ENCODE data around the gene CAMTA1.

Gene CAMTA1

GRCh38 chr1:7185721-7186120 lies 400.5 kb downstream of the CAMTA1 start:
- DNase-seq = no peak
- Histone ChIP-seq H3K4me2 (ENCODE audit: low read depth, low read length) (no peak overlapping the region), H2AFZ (ENCODE audit: low read length) (no peak overlapping the region), H3K9ac (ENCODE audit: low read length) (no peak overlapping the region), H3K4me3 (ENCODE audit: low read length) (no peak overlapping the region), H3K9me3 (replicated peaks; ENCODE audit: insufficient read depth, low read length) (no peaks in the 10 kb centered on the region), H3K4me1 (ENCODE audit: low read length) (no peaks in the 10 kb centered on the region), H3K27me3 (replicated peaks; ENCODE audit: insufficient read depth, low read length) (peaks cover 86% of the 10 kb centered on the region), H3K36me3 (replicated peaks; ENCODE audit: insufficient read depth, low read length) (no peaks in the 10 kb centered on the region), H3F3A (ENCODE audit: insufficient read depth, low read length) (no peaks in the 10 kb centered on the region), H3K9me2 (replicated peaks; ENCODE audit: insufficient read depth, low read length) (no peaks in the 10 kb centered on the region), H3K79me2 (ENCODE audit: low read length) (no peaks in the 10 kb centered on the region), H3K27ac (ENCODE audit: low read length) (no peak overlapping the region), H4K20me1 (ENCODE audit: insufficient read depth, low read length) (no peaks in the 10 kb centered on the region)
- no peak for TF ChIP-seq CTCF (IDR thresholded peaks at IDR 0.05; ENCODE audit: low read length)
- no peak for TF ChIP-seq EZH2 (optimal IDR thresholded peaks at IDR 0.05; ENCODE audit: low read depth, low read length)
- TF ChIP-seq EZH2phosphoT487 (IDR thresholded peaks at IDR 0.05; ENCODE audit: low read length) = no peak

DNA sequence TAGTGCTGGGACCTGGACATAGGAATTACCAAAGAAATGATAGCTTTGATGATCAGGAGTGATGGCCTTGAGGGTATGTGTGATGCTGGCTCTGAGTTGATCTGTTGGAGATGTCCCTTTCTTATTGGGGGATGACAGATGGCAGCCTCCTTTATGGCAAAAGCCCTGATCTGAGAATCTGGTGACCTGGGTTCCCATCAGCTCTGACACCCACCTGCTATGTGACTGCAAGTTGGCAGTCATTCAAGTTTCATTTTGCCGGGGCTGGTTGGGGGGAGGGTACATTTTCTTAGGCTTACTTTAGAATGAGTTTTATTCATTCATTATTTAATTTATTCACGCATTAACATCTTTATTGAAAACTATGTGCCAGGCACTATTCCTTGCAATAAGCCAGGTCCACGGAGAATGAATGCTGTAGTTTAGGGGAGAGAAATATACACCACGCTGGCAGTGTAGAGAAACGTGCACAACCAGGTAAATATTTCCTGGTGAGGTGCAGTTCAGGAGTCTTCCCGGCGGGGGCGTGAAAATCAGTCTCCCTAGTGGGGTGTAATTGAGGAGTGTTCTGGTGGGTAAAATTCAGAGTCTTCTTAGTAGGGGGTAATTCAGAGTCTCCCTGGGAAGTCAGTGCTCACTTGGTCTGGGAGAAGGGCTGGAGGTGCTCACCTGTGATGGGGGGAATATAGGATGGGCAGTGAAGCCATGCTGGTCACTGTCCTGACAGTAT lies 401.3 kb downstream of the CAMTA1 start:
- no peaks in the 10 kb centered on the region for H3K79me2 ChIP-seq (ENCODE audit: low read length)
- H2AFZ ChIP-seq (ENCODE audit: low read length) = no peak overlapping the region
- no peaks in the 10 kb centered on the region for H4K20me1 ChIP-seq (ENCODE audit: insufficient read depth, low read length)
- H3K9ac ChIP-seq (ENCODE audit: low read length) = no peak overlapping the region
- DNase-seq = no peak
- no peak overlapping the region for H3K4me3 ChIP-seq (ENCODE audit: low read length)
- TF ChIP-seq EZH2phosphoT487 (IDR thresholded peaks at IDR 0.05; ENCODE audit: low read length) = no peak
- no peak overlapping the region for H3K27ac ChIP-seq (ENCODE audit: low read length)
- H3F3A ChIP-seq (ENCODE audit: insufficient read depth, low read length) = no peaks in the 10 kb centered on the region
- no peaks in the 10 kb centered on the region for H3K4me1 ChIP-seq (ENCODE audit: low read length)
- no peaks in the 10 kb centered on the region for H3K9me3 ChIP-seq (replicated peaks; ENCODE audit: insufficient read depth, low read length)
- H3K4me2 ChIP-seq (ENCODE audit: low read depth, low read length) = no peak overlapping the region
- H3K9me2 ChIP-seq (replicated peaks; ENCODE audit: insufficient read depth, low read length) = no peaks in the 10 kb centered on the region
- no peaks in the 10 kb centered on the region for H3K36me3 ChIP-seq (replicated peaks; ENCODE audit: insufficient read depth, low read length)
- peaks cover 86% of the 10 kb centered on the region for H3K27me3 ChIP-seq (replicated peaks; ENCODE audit: insufficient read depth, low read length)

DNA sequence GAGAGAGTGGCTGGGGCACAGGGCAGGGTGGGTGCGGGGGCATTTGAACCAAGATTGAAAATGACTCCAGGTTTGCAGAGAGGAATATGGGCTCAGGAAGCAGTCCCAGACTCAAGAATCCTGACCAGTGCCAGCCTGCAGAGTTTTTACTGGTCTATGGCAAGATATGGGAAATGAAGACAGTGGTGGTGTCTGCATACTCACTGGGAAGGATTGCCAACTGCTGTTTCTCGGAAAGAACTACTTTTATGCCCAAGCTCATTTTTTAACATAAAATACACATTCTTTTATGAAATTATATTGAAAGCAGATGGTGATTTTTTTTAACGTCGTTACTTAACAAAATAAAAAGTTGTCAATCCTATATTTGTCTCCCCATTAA lies 401.8 kb downstream of the CAMTA1 start:
- no peaks in the 10 kb centered on the region for H3F3A ChIP-seq (ENCODE audit: insufficient read depth, low read length)
- no peak overlapping the region for H3K4me2 ChIP-seq (ENCODE audit: low read depth, low read length)
- no peaks in the 10 kb centered on the region for H3K36me3 ChIP-seq (replicated peaks; ENCODE audit: insufficient read depth, low read length)
- no peaks in the 10 kb centered on the region for H3K79me2 ChIP-seq (ENCODE audit: low read length)
- no peaks in the 10 kb centered on the region for H3K9me3 ChIP-seq (replicated peaks; ENCODE audit: insufficient read depth, low read length)
- no peak overlapping the region for H3K9ac ChIP-seq (ENCODE audit: low read length)
- no peak overlapping the region for H2AFZ ChIP-seq (ENCODE audit: low read length)
- no peaks in the 10 kb centered on the region for H3K9me2 ChIP-seq (replicated peaks; ENCODE audit: insufficient read depth, low read length)
- H3K4me3 ChIP-seq (ENCODE audit: low read length) = no peak overlapping the region
- H3K27me3 ChIP-seq (replicated peaks; ENCODE audit: insufficient read depth, low read length) = peaks cover 90% of the 10 kb centered on the region
- DNase-seq = no peak
- no peak overlapping the region for H3K27ac ChIP-seq (ENCODE audit: low read length)
- no peaks in the 10 kb centered on the region for H3K4me1 ChIP-seq (ENCODE audit: low read length)
- H4K20me1 ChIP-seq (ENCODE audit: insufficient read depth, low read length) = no peaks in the 10 kb centered on the region
- TF ChIP-seq EZH2 (optimal IDR thresholded peaks at IDR 0.05; ENCODE audit: low read depth, low read length) = no peak
- TF ChIP-seq EZH2phosphoT487 (IDR thresholded peaks at IDR 0.05; ENCODE audit: low read length) = no peak
- TF ChIP-seq CTCF (IDR thresholded peaks at IDR 0.05; ENCODE audit: low read length) = no peak

- peaks cover 96% of the 10 kb centered on the region for H3K27me3 ChIP-seq (replicated peaks; ENCODE audit: insufficient read depth, low read length)
- no peaks in the 10 kb centered on the region for H3K4me1 ChIP-seq (ENCODE audit: low read length)
- H3K4me3 ChIP-seq (ENCODE audit: low read length) = no peak overlapping the region
- no peaks in the 10 kb centered on the region for H3K79me2 ChIP-seq (ENCODE audit: low read length)
- H3K9me3 ChIP-seq (replicated peaks; ENCODE audit: insufficient read depth, low read length) = no peaks in the 10 kb centered on the region
- no peak overlapping the region for H2AFZ ChIP-seq (ENCODE audit: low read length)
- no peaks in the 10 kb centered on the region for H3K9me2 ChIP-seq (replicated peaks; ENCODE audit: insufficient read depth, low read length)
- no peak for TF ChIP-seq CTCF (IDR thresholded peaks at IDR 0.05; ENCODE audit: low read length)
- no peak for TF ChIP-seq EZH2phosphoT487 (IDR thresholded peaks at IDR 0.05; ENCODE audit: low read length)
- TF ChIP-seq EZH2 (optimal IDR thresholded peaks at IDR 0.05; ENCODE audit: low read depth, low read length) = no peak
- no peak overlapping the region for H3K9ac ChIP-seq (ENCODE audit: low read length)
- H3F3A ChIP-seq (ENCODE audit: insufficient read depth, low read length) = no peaks in the 10 kb centered on the region
- no peak for DNase-seq
- H4K20me1 ChIP-seq (ENCODE audit: insufficient read depth, low read length) = no peaks in the 10 kb centered on the region
- no peaks in the 10 kb centered on the region for H3K36me3 ChIP-seq (replicated peaks; ENCODE audit: insufficient read depth, low read length)
- H3K4me2 ChIP-seq (ENCODE audit: low read depth, low read length) = no peak overlapping the region
- no peak overlapping the region for H3K27ac ChIP-seq (ENCODE audit: low read length)
Observed at GRCh38 chr1:7190261-7190660, 405.0 kb downstream of the CAMTA1 start.
